WERI-Rb-1 (cell line): ENCODE data around the gene INTS3.

Source experiments
- DNase-seq: peaks from one replicate; pipeline ENCODE4 v3.0.0-alpha.2; 2020
- H3K27ac ChIP-seq: fragments of 250-450 bp; sonication (Bioruptor Pico); 2 replicates; pipeline ENCODE4 v1.5.1; 2020; ENCODE audit warnings: mild to moderate bottlenecking, moderate library complexity
- H3K27me3 ChIP-seq: fragments of 250-450 bp; sonication (Bioruptor Pico); 2 replicates; pipeline ENCODE4 v1.5.1; 2021; ENCODE audit warnings: mild to moderate bottlenecking, low read depth, moderate library complexity; ENCODE audit not compliant: insufficient read depth, severe bottlenecking
- H3K36me3 ChIP-seq: fragments of 250-450 bp; sonication (Bioruptor Pico); 2 replicates; pipeline ENCODE4 v1.5.1; 2020; ENCODE audit warnings: mild to moderate bottlenecking, moderate library complexity
- H3K4me3 ChIP-seq: 2 replicates; pipeline ENCODE4 v1.5.1; 2011; ENCODE audit warnings: low read depth, mild to moderate bottlenecking, control low read depth, low read length
- H3K9me3 ChIP-seq: fragments of 250-450 bp; sonication (Bioruptor Pico); 2 replicates; pipeline ENCODE4 v1.5.1; 2021; ENCODE audit warnings: mild to moderate bottlenecking, moderate library complexity; ENCODE audit not compliant: severe bottlenecking
- CTCF ChIP-seq: IDR thresholded peaks from 2 replicates; pipeline ENCODE4 v1.5.1; 2011; ENCODE audit warnings: low read depth, mild to moderate bottlenecking, control low read depth, inconsistent platforms, low read length

Gene INTS3

GRCh38 chr1:153683854-153684253 is 44.0 kb upstream of the INTS3 start:
- Histone ChIP-seq H3K4me3 (no peak overlapping the region), H3K27me3 (peaks cover 33% of the 10 kb centered on the region), H3K9me3 (no peaks in the 10 kb centered on the region), H3K36me3 (no peaks in the 10 kb centered on the region), H3K27ac (no peak overlapping the region)
- DNase-seq: no peak
- TF ChIP-seq CTCF: no peak

- H3K27me3 ChIP-seq: peaks cover 22% of the 10 kb centered on the region
- TF ChIP-seq CTCF: no peak
- H3K27ac ChIP-seq: no peak overlapping the region
- no peak overlapping the region for H3K4me3 ChIP-seq
- no peak for DNase-seq
- H3K9me3 ChIP-seq: no peaks in the 10 kb centered on the region
- H3K36me3 ChIP-seq: no peaks in the 10 kb centered on the region
Measured at GRCh38 chr1:153684892-153685291, 43.0 kb upstream of the INTS3 start.

GRCh38 chr1:153685544-153686340 is 42.1 kb upstream of the INTS3 start:
- peaks cover 14% of the 10 kb centered on the region for H3K27me3 ChIP-seq
- H3K27ac ChIP-seq: no peak overlapping the region
- no peak overlapping the region for H3K4me3 ChIP-seq
- no peaks in the 10 kb centered on the region for H3K36me3 ChIP-seq
- no peaks in the 10 kb centered on the region for H3K9me3 ChIP-seq
- no peak for TF ChIP-seq CTCF
- no peak for DNase-seq

GRCh38 chr1:153687346-153688125 is 40.3 kb upstream of the INTS3 start:
- no peaks in the 10 kb centered on the region for H3K9me3 ChIP-seq
- no peak overlapping the region for H3K4me3 ChIP-seq
- H3K36me3 ChIP-seq: no peaks in the 10 kb centered on the region
- DNase-seq: no peak
- H3K27me3 ChIP-seq: peaks cover 2% of the 10 kb centered on the region
- TF ChIP-seq CTCF: no peak
- no peak overlapping the region for H3K27ac ChIP-seq

GRCh38 chr1:153688276-153688675 is 39.6 kb upstream of the INTS3 start:
- H3K27me3 ChIP-seq: no peaks in the 10 kb centered on the region
- H3K36me3 ChIP-seq: no peaks in the 10 kb centered on the region
- no peak overlapping the region for H3K27ac ChIP-seq
- no peaks in the 10 kb centered on the region for H3K9me3 ChIP-seq
- DNase-seq: no peak
- H3K4me3 ChIP-seq: no peak overlapping the region
- no peak for TF ChIP-seq CTCF
